Vagina (tissue), 2 donors: ENCODE results near the gene SMAD6. TPM values are rescaled to one million over a fixed set of nuclear protein-coding genes. Genes with fewer than 3 reads are reported as not detected.

ENCODE experiments used
- DNase-seq, 2 donors: peaks; one replicate each; pipeline ENCODE4 v3.0.0-alpha.2; 2017; ENCODE audit errors: extremely low spot score in 2 of 2
- H3K27ac ChIP-seq: fragments of 200-600 bp; sonication (generic); one replicate; pipeline ENCODE4 v1.5.1; 2019
- H3K27me3 ChIP-seq: fragments of 200-600 bp; sonication (generic); one replicate; pipeline ENCODE4 v1.5.1; 2019
- H3K36me3 ChIP-seq, 2 donors: fragments of 200-600 bp; sonication (generic); one replicate each; pipeline ENCODE4 v1.5.1; 2017 to 2019
- H3K4me1 ChIP-seq: fragments of 200-600 bp; sonication (generic); one replicate; pipeline ENCODE4 v1.5.1; 2019
- H3K4me3 ChIP-seq, 2 donors: fragments of 200-600 bp; sonication (generic); 1 replicate in 1 of 2; 2 replicates in 1 of 2; pipeline ENCODE4 v1.5.1; 2016 to 2019
- H3K9me3 ChIP-seq: fragments of 200-600 bp; sonication (generic); one replicate; pipeline ENCODE4 v1.5.1; 2019
- CTCF ChIP-seq, 3 experiments: fragments of 450-650 bp in 2 of 3; fragments of 200-600 bp in 1 of 3; sonication (generic) in 1 of 3; IDR thresholded peaks; one replicate each; pipeline ENCODE4 v1.5.1; 2017 to 2019; ENCODE audit warnings: antibody characterized with exemption in 3 of 3, mild to moderate bottlenecking in 2 of 3, moderate library complexity in 2 of 3
- POLR2A ChIP-seq, 2 donors: fragments of 450-650 bp; IDR thresholded peaks; one replicate each; pipeline ENCODE4 v1.6.1; 2017; ENCODE audit warnings: antibody characterized with exemption in 2 of 2, mild to moderate bottlenecking in 2 of 2, moderate library complexity in 2 of 2
- POLR2AphosphoS5 ChIP-seq, 2 donors: sonication (generic); formaldehyde crosslinking; IDR thresholded peaks; one replicate each; pipeline ENCODE4 v1.9.0; 2017; ENCODE audit warnings: antibody characterized with exemption in 2 of 2, mild to moderate bottlenecking in 2 of 2, low read depth in 1 of 2; ENCODE audit not compliant: insufficient read depth in 1 of 2
- intact Hi-C: fragments of 100-400 bp; cut with DNase I; formaldehyde crosslinking; loops from one replicate; pipeline ENCODE4 v1.15.1; 2023
- total RNA-seq: library from RNA; depleted of rRNA; stranded (reverse); fragments of >200 nt; gene quantifications from one replicate; pipeline ENCODE4 v1.2.3, GENCODE V29; 2016

SMAD6 gene
- total RNA-seq, 1 donor from 2014 or later = 28.5 TPM

GRCh38 chr15:66779331-66780009, 77.4 kb downstream of the SMAD6 start:
- Histone ChIP-seq H3K4me1 (peaks cover 6% of the 10 kb centered on the region), H3K4me3 (no peak overlapping the region), H3K27me3 (no peaks in the 10 kb centered on the region), H3K36me3 (peaks cover 0 to 7% of the 10 kb centered on the region in 2 donors), H3K9me3 (no peaks in the 10 kb centered on the region), H3K27ac (no peak overlapping the region)
- DNase-seq = no peak
- TF ChIP-seq POLR2AphosphoS5 (IDR thresholded peaks at IDR 0.05; ENCODE audit: insufficient read depth in 1 of 2, low read depth in 1 of 2) (no peak), CTCF (IDR thresholded peaks at IDR 0.05) (no peak), POLR2A (IDR thresholded peaks at IDR 0.05) (no peak)
- intact Hi-C loops = loop anchor here (5.0 kb wide), 1 partner anchor 68 kb away; no protein-coding TSS in a partner anchor

- DNase-seq = no peak
- intact Hi-C loops = no loop called here
- TF ChIP-seq POLR2A (IDR thresholded peaks at IDR 0.05) = no peak
- no peak for TF ChIP-seq CTCF (IDR thresholded peaks at IDR 0.05)
Measured at GRCh38 chr15:66780172-66780972, 78.3 kb downstream of the SMAD6 start.

GRCh38 chr15:66780973-66781718, 79.1 kb downstream of the SMAD6 start:
- intact Hi-C loops = no loop called here
- no peak for TF ChIP-seq CTCF (IDR thresholded peaks at IDR 0.05)
- no peak for TF ChIP-seq POLR2A (IDR thresholded peaks at IDR 0.05)
- TF ChIP-seq POLR2AphosphoS5 (IDR thresholded peaks at IDR 0.05; ENCODE audit: insufficient read depth in 1 of 2, low read depth in 1 of 2) = no peak
- Histone ChIP-seq H3K4me1 (no peaks in the 10 kb centered on the region), H3K9me3 (no peaks in the 10 kb centered on the region), H3K36me3 (peaks cover 0 to 7% of the 10 kb centered on the region in 2 donors), H3K4me3 (no peak overlapping the region), H3K27ac (no peak overlapping the region), H3K27me3 (no peaks in the 10 kb centered on the region)
- DNase-seq = no peak

More at GRCh38 chr15:66780172-66780972, 78.3 kb downstream of the SMAD6 start:
- H3K36me3 ChIP-seq = peaks cover 0 to 7% of the 10 kb centered on the region in 2 donors
- no peaks in the 10 kb centered on the region for H3K4me1 ChIP-seq
- H3K27ac ChIP-seq = no peak overlapping the region
- no peaks in the 10 kb centered on the region for H3K9me3 ChIP-seq
- no peaks in the 10 kb centered on the region for H3K27me3 ChIP-seq
- H3K4me3 ChIP-seq = no peak overlapping the region

DNA sequence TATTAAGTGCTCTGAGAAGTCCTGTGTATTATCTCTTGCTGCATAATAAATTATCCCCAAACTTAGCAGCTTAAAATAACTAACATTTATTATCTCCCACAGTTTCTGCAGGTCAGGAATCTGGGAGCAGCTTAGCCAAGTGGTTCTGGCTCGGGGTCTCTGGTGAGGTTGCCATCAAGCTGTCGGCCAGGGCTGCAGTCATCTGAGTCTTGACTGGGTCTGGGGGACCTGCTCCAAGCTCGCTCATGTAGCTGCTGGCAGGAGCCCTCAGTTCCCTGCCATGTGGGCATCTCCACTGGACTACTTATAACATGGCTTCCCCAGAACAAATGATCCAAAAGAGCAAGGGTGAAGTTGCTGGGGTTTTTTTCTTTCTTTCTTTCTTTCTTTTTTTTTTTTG, 80.7 kb downstream of the SMAD6 start:
- Histone ChIP-seq H3K9me3 (no peaks in the 10 kb centered on the region), H3K36me3 (peaks cover 0 to 7% of the 10 kb centered on the region in 2 donors), H3K4me1 (no peaks in the 10 kb centered on the region), H3K4me3 (no peak overlapping the region), H3K27me3 (no peaks in the 10 kb centered on the region), H3K27ac (no peak overlapping the region)
- intact Hi-C loops = no loop called here
- TF ChIP-seq POLR2AphosphoS5 (IDR thresholded peaks at IDR 0.05; ENCODE audit: insufficient read depth in 1 of 2, low read depth in 1 of 2) (no peak), CTCF (IDR thresholded peaks at IDR 0.05) (no peak), POLR2A (IDR thresholded peaks at IDR 0.05) (no peak)
- DNase-seq = no peak
